Lower leg skin (tissue), 3 donors: ENCODE measurements around the gene CACNG1.

Experiments
- CTCF ChIP-seq, 3 donors: fragments of 450-650 bp; IDR thresholded peaks; one replicate each; pipeline ENCODE4 v1.5.1; 2016; ENCODE audit warnings: antibody characterized with exemption in 3 of 3, mild to moderate bottlenecking in 3 of 3, moderate library complexity in 2 of 3
- POLR2A ChIP-seq, 2 donors: fragments of 450-650 bp; IDR thresholded peaks; one replicate each; pipeline ENCODE4 v1.6.1; 2016 to 2017; ENCODE audit warnings: antibody characterized with exemption in 2 of 2, mild to moderate bottlenecking in 1 of 2, moderate library complexity in 1 of 2

GRCh38 chr17:67093348-67093747, 49.0 kb downstream of the CACNG1 start:
- no peak for TF ChIP-seq CTCF (IDR thresholded peaks at IDR 0.05)
- no peak for TF ChIP-seq POLR2A (IDR thresholded peaks at IDR 0.05)
